IMR-90 (cell line): ENCODE measurements around the gene CDK7. TPM values are rescaled to one million over a fixed set of nuclear protein-coding genes. Genes with fewer than 3 reads are reported as not detected.

Experiments used
- ATAC-seq: fragments of 200-7000 bp; cut with Tn5 transposase; 2 replicates; pipeline ENCODE4 v1.9.1; 2020; ENCODE audit warnings: low read depth, mild to moderate bottlenecking, moderate library complexity
- BruUV-seq: library from RNA; stranded (reverse); fragments of 400-500 nt; replicated peaks from 2 replicates; lab custom pipeline; 2021; lab: Mats Ljungman, UMichigan
- CTCF ChIA-PET: fragments of 300-600 bp; formaldehyde crosslinking; extraction: SDS; loops from one replicate; lab custom pipeline; 2021; ENCODE audit warnings: antibody characterized with exemption; lab: Yijun Ruan, JAX
- POLR2A ChIA-PET: fragments of 300-600 bp; sonication (Branson Sonifier 250); formaldehyde crosslinking; loops from one replicate; lab custom pipeline; 2022; ENCODE audit warnings: antibody characterized with exemption; ENCODE audit not compliant: unreplicated experiment; lab: Charles Lee
- DNase-seq: peaks from one replicate; pipeline ENCODE4 v3.0.0; 2013
- H2AFZ ChIP-seq: replicated peaks from 2 replicates; pipeline ENCODE3; 2013; ENCODE audit warnings: low read length, mild to moderate bottlenecking; ENCODE audit not compliant: poor library complexity
- H2AK5ac ChIP-seq: 2 replicates; pipeline ENCODE4 v1.6.1; 2013; ENCODE audit warnings: low read depth, low read length, inconsistent platforms
- H2AK9ac ChIP-seq: replicated peaks from 2 replicates; pipeline ENCODE3; 2013; ENCODE audit warnings: mild to moderate bottlenecking, low read depth, low read length, moderate library complexity; ENCODE audit not compliant: poor library complexity
- H2BK120ac ChIP-seq: 2 replicates; pipeline ENCODE4 v1.6.1; 2013; ENCODE audit warnings: low read depth, low read length, inconsistent platforms
- H2BK15ac ChIP-seq: 3 replicates; pipeline ENCODE4 v1.6.1; 2013; ENCODE audit warnings: low read depth, low read length, inconsistent platforms
- H2BK20ac ChIP-seq: 2 replicates; pipeline ENCODE4 v1.6.1; 2013; ENCODE audit warnings: low read depth, mild to moderate bottlenecking, inconsistent platforms, low read length, moderate library complexity
- H2BK5ac ChIP-seq: 2 replicates; pipeline ENCODE4 v1.6.1; 2013; ENCODE audit warnings: mild to moderate bottlenecking, low read depth, low read length, inconsistent platforms; ENCODE audit not compliant: poor library complexity, severe bottlenecking
- H3K14ac ChIP-seq: replicated peaks from 2 replicates; pipeline ENCODE4 v1.6.1; 2013; ENCODE audit warnings: low read depth, low read length, inconsistent platforms
- H3K18ac ChIP-seq: 2 replicates; pipeline ENCODE4 v1.6.1; 2013; ENCODE audit warnings: low read depth, low read length, control low read depth
- H3K23ac ChIP-seq: 2 replicates; pipeline ENCODE4 v1.6.1; 2013; ENCODE audit warnings: low read depth, low read length, inconsistent platforms
- H3K27ac ChIP-seq: 2 replicates; pipeline ENCODE4 v1.5.1; 2013; ENCODE audit warnings: mild to moderate bottlenecking, control low read depth, low read length; ENCODE audit not compliant: insufficient read depth
- H3K27me3 ChIP-seq: 2 replicates; pipeline ENCODE4 v1.6.1; 2013; ENCODE audit warnings: low read length; ENCODE audit not compliant: control insufficient read depth, insufficient read depth
- H3K36me3 ChIP-seq: 2 replicates; pipeline ENCODE4 v1.6.1; 2013; ENCODE audit warnings: low read length, mixed read lengths; ENCODE audit not compliant: control insufficient read depth, insufficient read depth
- H3K4ac ChIP-seq: 2 replicates; pipeline ENCODE4 v1.6.1; 2013; ENCODE audit warnings: low read depth, low read length, inconsistent platforms
- H3K4me1 ChIP-seq: 2 replicates; pipeline ENCODE4 v1.6.1; 2013; ENCODE audit warnings: low read length, mixed read lengths; ENCODE audit not compliant: control insufficient read depth, insufficient read depth
- H3K4me2 ChIP-seq: 2 replicates; pipeline ENCODE4 v1.6.1; 2013; ENCODE audit warnings: low read depth, mild to moderate bottlenecking, control low read depth, low read length, moderate library complexity
- H3K4me3 ChIP-seq: 2 replicates; pipeline ENCODE4 v1.5.1; 2013; ENCODE audit warnings: low read depth, mild to moderate bottlenecking, control low read depth, low read length, moderate library complexity; ENCODE audit not compliant: insufficient read depth
- H3K56ac ChIP-seq: 2 replicates; pipeline ENCODE4 v1.6.1; 2013; ENCODE audit warnings: low read length, inconsistent platforms; ENCODE audit not compliant: insufficient read depth; ENCODE audit errors: extremely low read depth
- H3K79me1 ChIP-seq, 2 experiments: 2 replicates each; pipeline ENCODE4 v1.6.1; 2013; ENCODE audit warnings: low read length in 2 of 2, inconsistent platforms in 1 of 2, low read depth in 1 of 2
- H3K9ac ChIP-seq: 2 replicates; pipeline ENCODE4 v1.6.1; 2013; ENCODE audit warnings: low read depth, low read length, control low read depth
- H3K9me1 ChIP-seq: 2 replicates; pipeline ENCODE4 v1.6.1; 2013; ENCODE audit warnings: low read length, inconsistent platforms; ENCODE audit not compliant: insufficient read depth
- H3K9me3 ChIP-seq: 2 replicates; pipeline ENCODE4 v1.6.1; 2013; ENCODE audit warnings: low read length; ENCODE audit not compliant: control insufficient read depth, insufficient read depth
- H4K20me1 ChIP-seq: 2 replicates; pipeline ENCODE4 v1.6.1; 2013; ENCODE audit warnings: low read length, inconsistent platforms; ENCODE audit not compliant: insufficient read depth
- H4K5ac ChIP-seq: 2 replicates; pipeline ENCODE4 v1.6.1; 2013; ENCODE audit warnings: mild to moderate bottlenecking, low read depth, low read length, control low read depth
- H4K8ac ChIP-seq, 2 experiments: 2 replicates each; pipeline ENCODE4 v1.6.1; 2013; ENCODE audit warnings: low read depth in 2 of 2, low read length in 2 of 2, control low read depth in 1 of 2, inconsistent platforms in 1 of 2
- H4K91ac ChIP-seq: 2 replicates; pipeline ENCODE4 v1.6.1; 2013; ENCODE audit warnings: low read depth, low read length, inconsistent platforms; ENCODE audit not compliant: insufficient read depth
- BHLHE40 ChIP-seq: fragments of 150-350 bp; IDR thresholded peaks from 2 replicates; pipeline ENCODE4 v1.6.1; 2016; ENCODE audit warnings: mild to moderate bottlenecking, low read depth, low read length
- CEBPB ChIP-seq: IDR thresholded peaks from 2 replicates; pipeline ENCODE4 v1.6.1; 2012; ENCODE audit warnings: low read depth, low read length, improper control_type of control experiment
- CHD1 ChIP-seq: IDR thresholded peaks from 2 replicates; pipeline ENCODE4 v1.6.1; 2012; ENCODE audit warnings: low read depth, low read length, improper control_type of control experiment
- FOS ChIP-seq: fragments of 150-350 bp; IDR thresholded peaks from 2 replicates; pipeline ENCODE4 v1.6.1; 2016; ENCODE audit warnings: low read depth, low read length
- MAFK ChIP-seq: IDR thresholded peaks from 2 replicates; pipeline ENCODE4 v1.6.1; 2012; ENCODE audit warnings: low read depth, low read length, improper control_type of control experiment
- MXI1 ChIP-seq: IDR thresholded peaks from 2 replicates; pipeline ENCODE4 v1.6.1; 2012; ENCODE audit warnings: low read depth, mild to moderate bottlenecking, low read length, moderate library complexity, borderline replicate concordance
- NFE2L2 ChIP-seq: fragments of 150-350 bp; IDR thresholded peaks from 2 replicates; pipeline ENCODE4 v1.6.1; 2016; ENCODE audit warnings: low read depth, mild to moderate bottlenecking, low read length
- POLR2A ChIP-seq: IDR thresholded peaks from 2 replicates; pipeline ENCODE4 v1.6.1; 2012; ENCODE audit warnings: mild to moderate bottlenecking, low read depth, low read length
- RAD21 ChIP-seq: IDR thresholded peaks from 2 replicates; pipeline ENCODE4 v1.6.1; 2012; ENCODE audit warnings: low read length, improper control_type of control experiment
- RCOR1 ChIP-seq: IDR thresholded peaks from 2 replicates; pipeline ENCODE4 v1.6.1; 2012; ENCODE audit warnings: mild to moderate bottlenecking, low read length, improper control_type of control experiment; ENCODE audit not compliant: insufficient replicate concordance
- RFX5 ChIP-seq: IDR thresholded peaks from 2 replicates; pipeline ENCODE4 v1.8.0; 2012; ENCODE audit warnings: low read depth, mild to moderate bottlenecking, low read length, moderate library complexity
- SMC3 ChIP-seq: fragments of 150-350 bp; IDR thresholded peaks from 2 replicates; pipeline ENCODE4 v1.6.1; 2016; ENCODE audit warnings: low read depth, mild to moderate bottlenecking, antibody characterized with exemption, low read length, moderate library complexity
- WGBS, 2 experiments: methylation state at CpG; one replicate each; pipeline versions ENCODE4 v1.1.5 to v1.1.7; 2013; ENCODE audit warnings: missing lambda C conversion rate in 2 of 2; ENCODE audit not compliant: insufficient read length in 1 of 2; ENCODE audit errors: extremely low coverage in 2 of 2; 5-methylcytosine and 5-hydroxymethylcytosine counted together
- dilution Hi-C: fragments of 300-500 bp; cut with HindIII; formaldehyde crosslinking; loops from one replicate; pipeline ENCODE4 v1.14.3; 2018; ENCODE audit warnings: low sequenced_read_pairs; ENCODE audit not compliant: unreplicated experiment
- in situ Hi-C: fragments of 300-500 bp; cut with MboI; formaldehyde crosslinking; loops from 3 replicates; pipeline ENCODE4 v1.14.3; 2019; ENCODE audit warnings: low sequenced_read_pairs, inconsistent platforms, mixed read lengths
- intact Hi-C: fragments of 100-400 bp; cut with micrococcal nuclease; formaldehyde crosslinking; loops from 2 replicates; pipeline ENCODE4 v1.10.0; 2022
- polyA plus RNA-seq, 3 experiments: library from polyadenylated mRNA; depleted of rRNA; stranded (reverse); fragments of >200 nt; gene quantifications; 2 replicates each; pipeline ENCODE4 v1.2.3, GENCODE V29; 2012; ENCODE audit warnings: low replicate concordance in 1 of 3
- total RNA-seq: library from RNA; depleted of rRNA; stranded (reverse); fragments of >200 nt; gene quantifications from 2 replicates; pipeline ENCODE4 v1.2.3, GENCODE V29; 2012
- TF ChIP-seq, protein P1 (sequence below): fragments of 150-350 bp; IDR thresholded peaks from 2 replicates; pipeline ENCODE4 v1.6.1; 2016; ENCODE audit warnings: low read depth, mild to moderate bottlenecking, low read length, moderate library complexity, borderline replicate concordance
- TF ChIP-seq, protein P2 (sequence below): fragments of 150-350 bp; IDR thresholded peaks from 2 replicates; pipeline ENCODE4 v1.6.1; 2017; ENCODE audit warnings: mild to moderate bottlenecking, antibody characterized with exemption, low read length, low read depth

CDK7 gene
- total and polyA plus RNA-seq, 2 of the 4 experiments (the other 2 are of a cell fraction) = 59.8 to 65.6 TPM

DNA sequence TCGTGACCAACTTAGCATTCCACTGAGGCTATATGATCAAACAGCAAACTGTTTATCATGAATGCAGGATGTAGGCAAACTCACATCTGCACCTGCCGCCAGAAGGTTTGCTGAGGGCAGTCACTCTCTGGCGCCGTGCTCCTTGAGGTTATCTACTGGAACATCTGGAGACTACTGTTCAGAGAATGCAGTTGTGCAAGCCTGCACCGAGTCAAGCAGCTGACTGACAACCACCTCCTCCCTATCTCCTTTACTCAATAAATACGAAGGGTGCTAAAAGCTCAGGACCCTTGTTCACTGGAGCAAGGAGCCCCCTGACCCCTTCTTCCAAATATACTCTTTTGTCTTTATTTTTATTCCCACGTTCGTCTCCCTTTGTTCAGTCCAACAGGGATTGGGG is 70.8 kb downstream of the CDK7 start:
- POLR2A ChIA-PET = no interaction called here
- Histone ChIP-seq H3K27me3 (no peaks in the 10 kb centered on the region), H3K9me3 (no peaks in the 10 kb centered on the region), H4K20me1 (no peaks in the 10 kb centered on the region), H4K8ac (no peak overlapping the region), H2BK120ac (no peak overlapping the region), H2BK5ac (no peak overlapping the region), H3K23ac (no peak overlapping the region), H3K27ac (no peak overlapping the region), H3K4me2 (no peak overlapping the region), H3K9me1 (no peaks in the 10 kb centered on the region), H2BK20ac (no peak overlapping the region), H3K4me1 (no peaks in the 10 kb centered on the region), H2BK15ac (no peak overlapping the region), H3K18ac (no peak overlapping the region), H2AFZ (no peak overlapping the region), H3K4me3 (no peak overlapping the region), H2AK9ac (no peak overlapping the region), H4K91ac (no peak overlapping the region), H2AK5ac (no peak overlapping the region), H3K9ac (no peak overlapping the region), H3K56ac (no peak overlapping the region), H3K4ac (no peak overlapping the region), H4K5ac (no peak overlapping the region), H3K79me1 (no peaks in the 10 kb centered on the region), H3K36me3 (no peaks in the 10 kb centered on the region), H3K14ac (no peak overlapping the region)
- CTCF ChIA-PET = no interaction called here
- no peak for ATAC-seq
- dilution Hi-C loops (no loop called here), intact Hi-C loops (no loop called here), in situ Hi-C loops (no loop called here)
- no TSS peak for BruUV-seq
- no peak for DNase-seq
- TF ChIP-seq FOS = no peak
- no peak for TF ChIP-seq NFE2L2
- TF ChIP-seq, protein P1, sequence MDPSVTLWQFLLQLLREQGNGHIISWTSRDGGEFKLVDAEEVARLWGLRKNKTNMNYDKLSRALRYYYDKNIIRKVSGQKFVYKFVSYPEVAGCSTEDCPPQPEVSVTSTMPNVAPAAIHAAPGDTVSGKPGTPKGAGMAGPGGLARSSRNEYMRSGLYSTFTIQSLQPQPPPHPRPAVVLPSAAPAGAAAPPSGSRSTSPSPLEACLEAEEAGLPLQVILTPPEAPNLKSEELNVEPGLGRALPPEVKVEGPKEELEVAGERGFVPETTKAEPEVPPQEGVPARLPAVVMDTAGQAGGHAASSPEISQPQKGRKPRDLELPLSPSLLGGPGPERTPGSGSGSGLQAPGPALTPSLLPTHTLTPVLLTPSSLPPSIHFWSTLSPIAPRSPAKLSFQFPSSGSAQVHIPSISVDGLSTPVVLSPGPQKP = no peak
- TF ChIP-seq MAFK = no peak
- no peak for TF ChIP-seq BHLHE40
- TF ChIP-seq RAD21 = no peak
- TF ChIP-seq POLR2A = no peak
- TF ChIP-seq RCOR1 = no peak
- TF ChIP-seq SMC3 = no peak
- TF ChIP-seq, protein P2, sequence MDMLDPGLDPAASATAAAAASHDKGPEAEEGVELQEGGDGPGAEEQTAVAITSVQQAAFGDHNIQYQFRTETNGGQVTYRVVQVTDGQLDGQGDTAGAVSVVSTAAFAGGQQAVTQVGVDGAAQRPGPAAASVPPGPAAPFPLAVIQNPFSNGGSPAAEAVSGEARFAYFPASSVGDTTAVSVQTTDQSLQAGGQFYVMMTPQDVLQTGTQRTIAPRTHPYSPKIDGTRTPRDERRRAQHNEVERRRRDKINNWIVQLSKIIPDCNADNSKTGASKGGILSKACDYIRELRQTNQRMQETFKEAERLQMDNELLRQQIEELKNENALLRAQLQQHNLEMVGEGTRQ = no peak
- TF ChIP-seq CHD1 = no peak
- no peak for TF ChIP-seq MXI1
- TF ChIP-seq RFX5 = no peak
- no peak for TF ChIP-seq CEBPB
- 73% methylated on average over 3 of the region's 8 CpGs; no CpG with 5 or more reads in 1 of the 2 experiments for WGBS, 2 experiments
